ENCODE results near the gene GPR160. TPM values are rescaled to one million over a fixed set of nuclear protein-coding genes. Genes with fewer than 3 reads are reported as not detected.

GPR160 gene
- total RNA-seq, 1 donor from 2014 or later: 1.2 TPM

DNA sequence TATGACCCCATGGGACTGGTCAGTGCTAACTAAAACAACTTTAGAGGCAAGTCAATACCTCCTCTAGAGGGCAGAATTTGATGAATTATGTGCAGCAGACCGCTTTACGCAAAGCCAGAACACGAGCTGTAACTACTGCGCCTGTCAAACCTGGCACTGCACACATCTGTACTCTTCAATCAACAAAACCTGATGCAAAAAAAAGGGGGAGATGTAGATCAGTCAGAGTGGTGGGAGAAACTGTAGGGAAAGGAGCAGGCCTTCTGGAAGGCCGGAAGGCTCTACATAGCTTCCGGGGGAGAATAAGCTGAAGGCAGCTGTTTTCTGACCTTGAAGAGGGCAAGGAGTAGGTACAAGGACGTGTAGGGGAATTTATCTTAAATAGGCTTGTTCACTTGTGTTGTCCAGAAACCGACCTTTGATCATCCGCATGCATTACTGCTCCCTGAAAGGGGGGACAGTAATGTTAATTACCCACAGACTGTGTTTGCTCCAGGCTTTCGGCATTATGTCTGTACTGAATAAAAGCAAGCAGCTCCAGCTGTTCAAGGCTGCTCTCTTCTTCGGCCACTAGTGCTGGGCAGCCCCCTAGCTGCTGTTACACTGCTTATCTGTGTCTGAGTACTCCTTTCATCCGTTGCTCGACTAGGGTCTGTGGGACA lies 41.0 kb downstream of the GPR160 start:
- Histone ChIP-seq H3K27me3 (no peaks in the 10 kb centered on the region), H3K9me3 (no peaks in the 10 kb centered on the region), H3K4me3 (no peak overlapping the region), H3K36me3 (no peaks in the 10 kb centered on the region), H3K27ac (no peak overlapping the region), H3K4me1 (no peaks in the 10 kb centered on the region)
- TF ChIP-seq POLR2AphosphoS5 (IDR thresholded peaks at IDR 0.05; ENCODE audit: insufficient read depth in 1 of 2, low read depth in 1 of 2): no peak
- TF ChIP-seq, protein P1, sequence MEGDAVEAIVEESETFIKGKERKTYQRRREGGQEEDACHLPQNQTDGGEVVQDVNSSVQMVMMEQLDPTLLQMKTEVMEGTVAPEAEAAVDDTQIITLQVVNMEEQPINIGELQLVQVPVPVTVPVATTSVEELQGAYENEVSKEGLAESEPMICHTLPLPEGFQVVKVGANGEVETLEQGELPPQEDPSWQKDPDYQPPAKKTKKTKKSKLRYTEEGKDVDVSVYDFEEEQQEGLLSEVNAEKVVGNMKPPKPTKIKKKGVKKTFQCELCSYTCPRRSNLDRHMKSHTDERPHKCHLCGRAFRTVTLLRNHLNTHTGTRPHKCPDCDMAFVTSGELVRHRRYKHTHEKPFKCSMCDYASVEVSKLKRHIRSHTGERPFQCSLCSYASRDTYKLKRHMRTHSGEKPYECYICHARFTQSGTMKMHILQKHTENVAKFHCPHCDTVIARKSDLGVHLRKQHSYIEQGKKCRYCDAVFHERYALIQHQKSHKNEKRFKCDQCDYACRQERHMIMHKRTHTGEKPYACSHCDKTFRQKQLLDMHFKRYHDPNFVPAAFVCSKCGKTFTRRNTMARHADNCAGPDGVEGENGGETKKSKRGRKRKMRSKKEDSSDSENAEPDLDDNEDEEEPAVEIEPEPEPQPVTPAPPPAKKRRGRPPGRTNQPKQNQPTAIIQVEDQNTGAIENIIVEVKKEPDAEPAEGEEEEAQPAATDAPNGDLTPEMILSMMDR (IDR thresholded peaks at IDR 0.05): no peak
- intact Hi-C loops (cut with DNase I): no loop called here
- DNase-seq (ENCODE audit: extremely low spot score in 2 of 2): no peak

DNA sequence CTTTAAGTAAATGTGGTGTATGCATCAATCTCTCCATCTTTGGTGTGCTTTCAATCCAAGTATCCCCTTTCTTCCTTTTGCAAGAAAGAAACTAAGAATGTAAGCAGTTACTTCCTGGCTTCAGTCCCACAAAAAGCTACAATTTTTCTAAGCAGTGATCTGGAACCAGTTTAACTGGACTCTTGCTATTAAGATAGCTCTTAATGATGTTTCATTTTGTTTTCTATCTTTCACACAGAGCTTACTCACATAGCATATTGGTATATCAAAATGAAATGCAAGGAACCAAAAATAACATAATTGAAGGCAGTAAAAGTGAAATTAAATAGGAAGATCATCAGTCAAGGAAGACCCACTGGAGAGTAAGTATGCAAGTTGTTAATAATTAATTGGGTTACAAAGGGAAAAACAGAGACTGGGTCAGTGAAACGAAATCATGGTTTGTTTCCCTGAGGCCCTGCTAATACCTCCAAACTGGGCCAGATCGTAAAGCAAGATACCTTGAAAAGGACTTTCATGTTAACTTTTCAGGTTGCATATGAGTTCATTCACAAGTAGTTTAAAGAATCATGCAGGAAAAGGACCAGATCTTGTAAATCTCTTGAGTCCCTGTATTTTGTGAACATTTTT lies 41.9 kb downstream of the GPR160 start:
- H3K4me3 ChIP-seq: no peak overlapping the region
- no peaks in the 10 kb centered on the region for H3K36me3 ChIP-seq
- TF ChIP-seq, protein P1 (IDR thresholded peaks at IDR 0.05): no peak
- TF ChIP-seq POLR2AphosphoS5 (IDR thresholded peaks at IDR 0.05; ENCODE audit: insufficient read depth in 1 of 2, low read depth in 1 of 2) (no peak), POLR2A (IDR thresholded peaks at IDR 0.05) (no peak)
- H3K9me3 ChIP-seq: no peaks in the 10 kb centered on the region
- H3K27ac ChIP-seq: no peak overlapping the region
- H3K4me1 ChIP-seq: no peaks in the 10 kb centered on the region
- intact Hi-C loops (cut with DNase I): no loop called here
- no peak for DNase-seq (ENCODE audit: extremely low spot score in 2 of 2)
- H3K27me3 ChIP-seq: no peaks in the 10 kb centered on the region

DNA sequence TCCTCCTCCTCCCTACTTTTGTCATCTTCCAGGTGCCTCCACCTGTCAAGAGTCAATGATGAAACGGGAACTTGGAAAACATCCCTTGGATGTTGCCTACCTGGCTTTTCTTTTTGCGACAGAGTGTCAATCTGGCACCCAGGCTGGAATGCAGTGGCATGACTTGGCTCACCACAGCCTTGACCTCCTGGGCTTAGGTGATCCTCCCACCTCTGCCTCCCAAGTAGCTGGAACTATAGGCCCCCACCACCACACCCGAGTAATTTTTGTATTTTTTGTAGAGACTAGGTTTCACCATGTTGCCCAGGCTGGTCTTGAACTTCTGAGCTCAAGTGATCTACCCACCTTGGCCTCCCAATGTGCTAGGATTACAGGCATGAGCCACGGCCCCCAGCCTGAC lies 42.8 kb downstream of the GPR160 start:
- DNase-seq (ENCODE audit: extremely low spot score in 2 of 2): no peak
- no peaks in the 10 kb centered on the region for H3K27me3 ChIP-seq
- no peaks in the 10 kb centered on the region for H3K36me3 ChIP-seq
- intact Hi-C loops (cut with DNase I): no loop called here
- H3K4me1 ChIP-seq: no peaks in the 10 kb centered on the region
- TF ChIP-seq POLR2AphosphoS5 (IDR thresholded peaks at IDR 0.05; ENCODE audit: insufficient read depth in 1 of 2, low read depth in 1 of 2) (no peak), POLR2A (IDR thresholded peaks at IDR 0.05) (no peak)
- TF ChIP-seq, protein P1 (IDR thresholded peaks at IDR 0.05): no peak
- H3K27ac ChIP-seq: no peak overlapping the region
- H3K4me3 ChIP-seq: no peak overlapping the region
- H3K9me3 ChIP-seq: no peaks in the 10 kb centered on the region

DNA sequence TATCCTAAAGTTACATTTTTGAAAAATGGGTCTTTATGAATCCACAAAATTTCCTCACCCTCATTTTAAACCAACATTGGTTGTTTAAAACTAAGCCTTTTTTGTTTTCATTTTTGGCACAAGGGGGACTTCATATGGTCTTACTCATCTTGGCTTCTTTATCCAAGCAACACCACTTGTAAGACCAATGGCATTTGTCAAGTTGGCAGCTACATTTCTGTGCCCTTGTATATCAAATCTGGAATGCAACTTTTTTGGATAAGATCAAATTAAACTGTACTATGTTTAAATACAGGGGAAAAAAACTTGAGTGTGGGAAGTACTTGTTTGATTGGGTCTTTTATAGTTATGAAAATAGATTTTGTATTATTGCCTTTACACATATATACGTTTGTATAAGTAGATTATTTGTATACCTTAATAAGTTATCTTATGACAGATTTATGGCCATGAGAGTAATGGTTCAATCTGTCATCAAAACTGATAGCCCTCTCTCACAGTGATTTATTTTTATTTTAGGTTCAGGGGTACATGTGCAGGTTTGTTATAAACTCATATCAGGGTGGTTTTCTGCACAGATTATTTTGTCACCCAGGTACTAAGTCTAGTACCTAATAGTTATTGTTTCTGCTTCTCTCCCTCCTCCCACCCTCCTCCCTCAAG lies 43.4 kb downstream of the GPR160 start:
- no peak for DNase-seq (ENCODE audit: extremely low spot score in 2 of 2)
- Histone ChIP-seq H3K4me1 (no peaks in the 10 kb centered on the region), H3K4me3 (no peak overlapping the region), H3K27ac (no peak overlapping the region), H3K9me3 (no peaks in the 10 kb centered on the region), H3K36me3 (no peaks in the 10 kb centered on the region), H3K27me3 (no peaks in the 10 kb centered on the region)
- intact Hi-C loops (cut with DNase I): no loop called here
- no peak for TF ChIP-seq POLR2AphosphoS5 (IDR thresholded peaks at IDR 0.05; ENCODE audit: insufficient read depth in 1 of 2, low read depth in 1 of 2)
- TF ChIP-seq, protein P1 (IDR thresholded peaks at IDR 0.05): no peak
- no peak for TF ChIP-seq POLR2A (IDR thresholded peaks at IDR 0.05)

DNA sequence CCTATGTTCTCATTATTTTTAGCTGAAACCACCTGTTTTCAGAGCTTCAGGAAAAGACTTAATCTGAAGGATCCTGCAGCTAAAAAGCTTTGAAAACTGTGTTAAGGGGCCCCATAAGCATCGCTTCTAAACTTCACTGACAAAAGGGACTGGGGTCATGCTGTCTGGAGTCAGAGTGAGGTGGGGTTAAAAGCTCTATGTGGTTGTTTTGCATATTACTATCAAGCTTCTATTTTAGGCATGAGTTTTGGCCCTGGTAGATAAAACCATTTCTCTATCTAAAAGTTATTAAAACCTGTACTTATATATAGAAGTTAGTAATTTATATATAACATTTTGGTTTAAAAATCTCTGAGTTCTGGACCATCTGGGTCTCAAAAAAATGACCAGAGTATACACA lies 45.5 kb downstream of the GPR160 start:
- no peaks in the 10 kb centered on the region for H3K4me1 ChIP-seq
- H3K9me3 ChIP-seq: no peaks in the 10 kb centered on the region
- intact Hi-C loops (cut with DNase I): no loop called here
- no peak overlapping the region for H3K27ac ChIP-seq
- no peak overlapping the region for H3K4me3 ChIP-seq
- no peak for DNase-seq (ENCODE audit: extremely low spot score in 2 of 2)
- H3K36me3 ChIP-seq: no peaks in the 10 kb centered on the region
- no peaks in the 10 kb centered on the region for H3K27me3 ChIP-seq
- TF ChIP-seq POLR2AphosphoS5 (IDR thresholded peaks at IDR 0.05; ENCODE audit: insufficient read depth in 1 of 2, low read depth in 1 of 2): no peak
- TF ChIP-seq, protein P1 (IDR thresholded peaks at IDR 0.05): no peak
- no peak for TF ChIP-seq POLR2A (IDR thresholded peaks at IDR 0.05)

All from vagina (tissue), 2 donors.